Measurements from ENCODE around the gene PTPRN2.

The PTPRN2 gene

GRCh38 chr7:158489462-158490155, 98.0 kb downstream of the PTPRN2 start:
- DNase-seq (ENCODE audit: low spot score), result no peak

GRCh38 chr7:158488181-158488971, 99.2 kb downstream of the PTPRN2 start:
- DNase-seq (ENCODE audit: low spot score), result no peak

GRCh38 chr7:158487631-158488151, 99.9 kb downstream of the PTPRN2 start:
- DNase-seq (ENCODE audit: low spot score), result no peak

GRCh38 chr7:158486919-158487318, 100.7 kb downstream of the PTPRN2 start:
- DNase-seq (ENCODE audit: low spot score), result no peak

- DNase-seq (ENCODE audit: low spot score), result no peak
Observed at GRCh38 chr7:158484801-158485531, 102.7 kb downstream of the PTPRN2 start.

GRCh38 chr7:158482480-158482879, 105.1 kb downstream of the PTPRN2 start:
- no peak for DNase-seq (ENCODE audit: low spot score)

GRCh38 chr7:158479664-158480025, 108.0 kb downstream of the PTPRN2 start:
- no peak for DNase-seq (ENCODE audit: low spot score)

- DNase-seq (ENCODE audit: low spot score), result no peak
Observed at GRCh38 chr7:158479021-158479663, 108.5 kb downstream of the PTPRN2 start.

GRCh38 chr7:158477866-158478265, 109.8 kb downstream of the PTPRN2 start:
- DNase-seq (ENCODE audit: low spot score), result no peak

- DNase-seq (ENCODE audit: low spot score), result no peak
Observed at GRCh38 chr7:158476331-158476932, 111.2 kb downstream of the PTPRN2 start.

GRCh38 chr7:158475679-158476052, 112.0 kb downstream of the PTPRN2 start:
- no peak for DNase-seq (ENCODE audit: low spot score)

- DNase-seq (ENCODE audit: low spot score), result no peak
Observed at GRCh38 chr7:158475036-158475678, 112.5 kb downstream of the PTPRN2 start.

GRCh38 chr7:158474488-158474887, 113.1 kb downstream of the PTPRN2 start:
- no peak for DNase-seq (ENCODE audit: low spot score)

GRCh38 chr7:158473946-158474345, 113.7 kb downstream of the PTPRN2 start:
- no peak for DNase-seq (ENCODE audit: low spot score)

GRCh38 chr7:158473221-158473620, 114.4 kb downstream of the PTPRN2 start:
- DNase-seq (ENCODE audit: low spot score), result no peak

GRCh38 chr7:158472596-158472995, 115.0 kb downstream of the PTPRN2 start:
- no peak for DNase-seq (ENCODE audit: low spot score)

- DNase-seq (ENCODE audit: low spot score), result no peak
Observed at GRCh38 chr7:158471716-158472115, 115.9 kb downstream of the PTPRN2 start.

- no peak for DNase-seq (ENCODE audit: low spot score)
Observed at GRCh38 chr7:158470336-158470735, 117.3 kb downstream of the PTPRN2 start.

- DNase-seq (ENCODE audit: low spot score), result no peak
Observed at GRCh38 chr7:158469396-158470051, 118.1 kb downstream of the PTPRN2 start.

- no peak for DNase-seq (ENCODE audit: low spot score)
Observed at GRCh38 chr7:158468700-158469296, 118.8 kb downstream of the PTPRN2 start.
